ENCODE data around the gene ENPP3. TPM values are rescaled to one million over a fixed set of nuclear protein-coding genes. Genes with fewer than 3 reads are reported as not detected.

Gene ENPP3
- polyA plus RNA-seq, 1 of the 3 experiments (the other 2 are of a cell fraction), result not detected

DNA sequence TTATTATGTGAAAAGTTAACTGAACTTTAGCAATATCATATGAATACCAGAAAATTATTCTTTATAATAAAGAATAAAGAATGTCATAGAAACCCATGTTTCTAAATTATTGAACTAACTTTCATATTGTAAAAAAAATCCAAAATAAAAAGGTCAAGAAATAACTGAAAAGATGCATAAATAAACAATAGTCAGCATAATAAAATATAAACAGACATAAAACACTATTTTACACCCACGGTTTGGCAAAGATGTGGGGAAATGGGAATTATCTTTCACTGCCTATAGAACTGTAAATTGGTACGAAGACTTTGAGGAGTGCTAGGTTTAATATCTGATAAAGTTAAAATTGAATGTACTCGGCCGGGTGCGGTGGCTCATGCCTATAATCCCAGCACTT lies 108.4 kb downstream of the ENPP3 start:
- CTCF ChIA-PET, result no interaction called here
- no peak for DNase-seq
- H4K20me1 ChIP-seq (ENCODE audit: insufficient read depth), result no peaks in the 10 kb centered on the region
- no peaks in the 10 kb centered on the region for H3F3A ChIP-seq (replicated peaks; ENCODE audit: insufficient read depth)
- WGBS (ENCODE audit: low lambda C conversion rate), result 6% methylated on average over 5 of the region's 5 CpGs
- H3K79me2 ChIP-seq (ENCODE audit: insufficient read depth), result no peaks in the 10 kb centered on the region
- no peak overlapping the region for H3K4me2 ChIP-seq
- H3K36me3 ChIP-seq (replicated peaks in 1 of 2; ENCODE audit: control insufficient read depth in 1 of 2, insufficient read depth in 2 of 2, low read length in 1 of 2), result no peaks in the 10 kb centered on the region
- POLR2A ChIA-PET, result no interaction called here
- no peaks in the 10 kb centered on the region for H3K9me3 ChIP-seq
- TF ChIP-seq SMC3 (IDR thresholded peaks at IDR 0.05; ENCODE audit: low read depth, low read length) (no peak), TEAD4 (IDR thresholded peaks at IDR 0.05; ENCODE audit: borderline replicate concordance, insufficient read depth) (no peak), NRF1 (IDR thresholded peaks at IDR 0.05; ENCODE audit: low read depth, low read length) (no peak), RFX5 (IDR thresholded peaks at IDR 0.05; ENCODE audit: low read length) (no peak), GATA2 (CRISPR knock-in tag; IDR thresholded peaks at IDR 0.05) (no peak), YY1 (IDR thresholded peaks at IDR 0.05; ENCODE audit: low read depth) (no peak)
- no peak overlapping the region for H3K9ac ChIP-seq
- H3K4me3 ChIP-seq (ENCODE audit: low read depth in 2 of 2, low read length in 1 of 2), result no peak overlapping the region
- H3K27ac ChIP-seq (ENCODE audit: low read depth in 2 of 2, low read length in 1 of 2), result no peak overlapping the region
- H3K27me3 ChIP-seq (ENCODE audit: insufficient read depth), result peaks cover 12% of the 10 kb centered on the region; the same call in 1 of the 2 replicates
- no peak overlapping the region for H2AFZ ChIP-seq (ENCODE audit: low read depth)
- no peaks in the 10 kb centered on the region for H3K9me2 ChIP-seq
- H3K4me1 ChIP-seq (ENCODE audit: control insufficient read depth in 1 of 2, insufficient read depth in 2 of 2, low read depth in 1 of 2, low read length in 1 of 2), result no peaks in the 10 kb centered on the region

DNA sequence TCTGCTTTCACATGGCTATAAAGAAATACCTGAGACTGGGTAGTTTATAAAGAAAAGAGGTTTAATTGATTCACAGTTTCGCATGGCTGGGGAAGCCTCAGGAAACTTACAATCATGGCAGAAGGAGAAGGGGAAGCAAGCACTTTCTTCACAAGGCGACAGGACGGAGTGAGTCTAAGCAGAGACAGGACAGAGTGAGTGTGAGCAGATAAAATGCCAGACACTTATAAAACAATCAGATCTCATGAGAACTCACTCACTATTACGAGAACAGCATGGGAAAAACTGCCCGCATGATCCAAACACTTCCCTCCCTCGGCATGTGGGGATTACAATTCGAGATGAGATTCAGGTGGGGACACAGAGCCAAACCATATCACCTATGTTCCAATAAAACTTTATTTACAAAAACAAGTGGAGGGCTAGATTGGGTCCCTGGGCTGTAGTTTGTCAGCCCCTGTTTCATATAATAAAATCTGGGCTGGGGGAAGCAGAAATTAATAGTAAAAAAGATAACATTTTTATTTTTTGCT lies 110.8 kb downstream of the ENPP3 start:
- CTCF ChIA-PET, result no interaction called here
- H3K4me2 ChIP-seq, result no peak overlapping the region
- no peaks in the 10 kb centered on the region for H3K36me3 ChIP-seq (replicated peaks in 1 of 2; ENCODE audit: control insufficient read depth in 1 of 2, insufficient read depth in 2 of 2, low read length in 1 of 2)
- no peak for DNase-seq
- WGBS (ENCODE audit: low lambda C conversion rate), result 8% methylated on average over 7 of the region's 7 CpGs
- H3K79me2 ChIP-seq (ENCODE audit: insufficient read depth), result no peaks in the 10 kb centered on the region
- H3K9me3 ChIP-seq, result no peaks in the 10 kb centered on the region
- no peaks in the 10 kb centered on the region for H3K9me2 ChIP-seq
- H3K27ac ChIP-seq (ENCODE audit: low read depth in 2 of 2, low read length in 1 of 2), result no peak overlapping the region
- no peak overlapping the region for H3K9ac ChIP-seq
- no peak overlapping the region for H2AFZ ChIP-seq (ENCODE audit: low read depth)
- no peak for TF ChIP-seq GABPA (IDR thresholded peaks at IDR 0.05; ENCODE audit: low read depth)
- no peak for TF ChIP-seq CTCF (IDR thresholded peaks at IDR 0.05)
- no peak for TF ChIP-seq POLR2AphosphoS5 (IDR thresholded peaks at IDR 0.05; ENCODE audit: low read depth, low read length)
- H3F3A ChIP-seq (replicated peaks; ENCODE audit: insufficient read depth), result no peaks in the 10 kb centered on the region
- peaks cover 12% of the 10 kb centered on the region; the same call in 1 of the 2 replicates for H3K27me3 ChIP-seq (ENCODE audit: insufficient read depth)
- no peaks in the 10 kb centered on the region for H4K20me1 ChIP-seq (ENCODE audit: insufficient read depth)
- H3K4me3 ChIP-seq (ENCODE audit: low read depth in 2 of 2, low read length in 1 of 2), result no peak overlapping the region
- POLR2A ChIA-PET, result no interaction called here
- H3K4me1 ChIP-seq (ENCODE audit: control insufficient read depth in 1 of 2, insufficient read depth in 2 of 2, low read depth in 1 of 2, low read length in 1 of 2), result no peaks in the 10 kb centered on the region

DNA sequence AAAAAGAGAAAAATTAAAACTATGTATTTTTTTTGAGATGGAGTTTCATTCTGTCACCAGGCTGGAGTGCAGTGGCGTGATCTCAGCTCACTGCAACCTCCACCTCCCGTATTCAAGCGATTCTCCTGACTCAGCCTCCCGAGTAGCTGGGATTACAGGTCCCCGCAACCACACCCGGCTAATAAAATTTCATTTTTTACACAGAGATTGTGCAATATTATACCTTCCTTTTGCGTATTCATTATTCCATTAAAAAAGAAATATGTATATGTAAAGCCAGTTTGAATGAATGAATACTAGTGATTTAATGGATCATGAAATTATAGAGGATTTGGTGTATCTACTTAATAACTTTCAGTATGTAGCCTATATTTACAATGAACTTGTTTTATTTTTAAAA lies 111.9 kb downstream of the ENPP3 start:
- Histone ChIP-seq H3K27ac (ENCODE audit: low read depth in 2 of 2, low read length in 1 of 2) (no peak overlapping the region), H3K9ac (no peak overlapping the region), H3K9me3 (no peaks in the 10 kb centered on the region), H3K36me3 (replicated peaks in 1 of 2; ENCODE audit: control insufficient read depth in 1 of 2, insufficient read depth in 2 of 2, low read length in 1 of 2) (no peaks in the 10 kb centered on the region), H3K4me3 (ENCODE audit: low read depth in 2 of 2, low read length in 1 of 2) (no peak overlapping the region), H3K9me2 (no peaks in the 10 kb centered on the region), H3K79me2 (ENCODE audit: insufficient read depth) (no peaks in the 10 kb centered on the region), H3K4me2 (no peak overlapping the region), H4K20me1 (ENCODE audit: insufficient read depth) (no peaks in the 10 kb centered on the region), H3K4me1 (ENCODE audit: control insufficient read depth in 1 of 2, insufficient read depth in 2 of 2, low read depth in 1 of 2, low read length in 1 of 2) (no peaks in the 10 kb centered on the region), H3K27me3 (ENCODE audit: insufficient read depth) (peaks cover 12% of the 10 kb centered on the region; the same call in 1 of the 2 replicates), H3F3A (replicated peaks; ENCODE audit: insufficient read depth) (no peaks in the 10 kb centered on the region), H2AFZ (ENCODE audit: low read depth) (no peak overlapping the region)
- POLR2A ChIA-PET, result no interaction called here
- WGBS (ENCODE audit: low lambda C conversion rate), result 13% methylated on average over 7 of the region's 7 CpGs
- CTCF ChIA-PET, result no interaction called here
- DNase-seq, result no peak
- TF ChIP-seq RXRA (IDR thresholded peaks at IDR 0.05; ENCODE audit: borderline replicate concordance, low read depth), result no peak
- TF ChIP-seq MAX (IDR thresholded peaks at IDR 0.05; ENCODE audit: low read depth), result no peak
- no peak for TF ChIP-seq TEAD4 (IDR thresholded peaks at IDR 0.05; ENCODE audit: borderline replicate concordance, insufficient read depth)
- TF ChIP-seq FOXM1 (IDR thresholded peaks at IDR 0.05; ENCODE audit: low read depth), result no peak
- TF ChIP-seq FOSL2 (IDR thresholded peaks at IDR 0.05; ENCODE audit: borderline replicate concordance, low read depth), result no peak
- no peak for TF ChIP-seq GABPA (IDR thresholded peaks at IDR 0.05; ENCODE audit: low read depth)
- no peak for TF ChIP-seq EP300 (IDR thresholded peaks at IDR 0.05; ENCODE audit: borderline replicate concordance in 1 of 2, low read depth in 1 of 2, low read length in 1 of 2)
- no peak for TF ChIP-seq ELF1 (IDR thresholded peaks at IDR 0.05)
- no peak for TF ChIP-seq RFX5 (IDR thresholded peaks at IDR 0.05; ENCODE audit: low read length)
- no peak for TF ChIP-seq SMC3 (IDR thresholded peaks at IDR 0.05; ENCODE audit: low read depth, low read length)
- no peak for TF ChIP-seq YY1 (IDR thresholded peaks at IDR 0.05; ENCODE audit: low read depth)
- no peak for TF ChIP-seq IRF3 (IDR thresholded peaks at IDR 0.05; ENCODE audit: low read depth, low read length)
- no peak for TF ChIP-seq NRF1 (IDR thresholded peaks at IDR 0.05; ENCODE audit: low read depth, low read length)
